HK-2 (cell line): ENCODE results near the gene TUSC2.
A peak's percentile ranks its signal among the peaks of the same experiment; 100 is the strongest.
"Not testable (repeated sequence)": the region's sequence is repeated elsewhere in the genome, so short reads cannot be mapped to it uniquely, and the experiment has no call there.

Source experiments
- DNase-seq: peaks from one replicate; pipeline ENCODE4 v3.0.0-alpha.2; 2018; ENCODE audit not compliant: unreplicated experiment

Gene TUSC2

DNA sequence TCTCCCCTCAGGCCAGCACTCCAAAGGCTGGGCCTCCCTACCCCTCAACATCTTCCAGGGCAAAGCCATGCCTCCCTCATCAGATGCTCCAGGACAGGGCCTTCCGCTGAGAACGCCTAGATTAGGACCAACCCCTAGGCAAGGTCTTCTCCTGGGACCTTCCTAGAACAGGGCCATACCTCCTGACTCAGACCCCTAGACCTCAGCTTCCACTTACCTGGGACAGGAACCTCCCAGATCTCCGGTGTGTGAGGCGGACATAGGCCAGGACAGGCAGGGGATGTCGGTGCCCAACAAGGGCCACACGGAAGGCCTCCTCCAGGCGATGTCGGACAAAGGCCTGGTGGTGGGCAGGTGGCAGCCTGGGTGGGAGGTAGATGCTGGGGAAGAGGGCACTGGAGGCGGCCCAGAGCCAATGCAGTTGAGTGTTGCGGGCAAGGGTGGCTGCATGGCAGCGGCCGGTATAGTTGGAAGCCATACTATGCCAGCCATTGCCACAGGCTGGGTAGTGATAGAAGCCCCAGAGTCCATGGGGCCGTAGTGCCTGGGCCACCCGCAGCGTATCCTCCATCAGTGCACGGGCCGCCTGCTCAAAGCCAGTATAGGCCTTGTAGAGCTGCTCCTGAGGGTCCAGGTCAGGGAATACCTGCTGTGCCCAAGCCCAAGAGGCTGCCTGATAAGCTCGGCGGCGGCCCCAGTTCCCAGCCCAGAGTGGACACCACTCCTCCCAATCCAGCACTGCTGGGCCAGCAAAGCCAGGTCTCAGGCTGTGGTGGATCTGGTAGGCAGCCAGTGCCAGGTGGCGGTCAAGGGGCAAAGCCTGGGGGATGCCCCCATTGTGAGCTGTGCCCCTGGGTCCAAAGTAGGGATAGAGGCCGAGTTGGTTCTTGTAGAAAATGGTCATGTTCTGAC lies 33.3 kb downstream of the TUSC2 start:
- DNase-seq = no peak

DNA sequence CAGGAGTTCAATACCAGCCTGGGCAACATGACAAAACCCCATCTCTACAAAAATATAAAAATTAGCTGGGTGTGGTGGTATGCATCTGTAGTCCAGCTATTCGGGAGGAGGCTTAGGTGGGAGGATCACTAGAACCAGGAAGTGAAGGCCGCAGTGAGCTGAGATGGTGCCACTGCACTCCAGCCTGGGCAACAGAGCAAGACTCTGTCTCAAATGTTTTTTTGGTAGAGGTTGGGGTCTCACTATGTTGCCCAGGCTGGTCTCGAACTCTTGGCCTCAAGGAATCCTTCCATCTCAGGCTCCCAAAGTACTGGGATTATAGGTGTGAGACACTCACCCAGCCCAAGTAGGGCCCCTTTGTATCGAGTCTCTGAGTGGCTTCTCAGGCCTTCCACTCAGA lies 33.9 kb downstream of the TUSC2 start:
- no peak for DNase-seq

GRCh38 chr3:50293079-50293801 lies 34.8 kb downstream of the TUSC2 start:
- DNase-seq = no peak

- peak; percentile 93 for DNase-seq
These were observed 35.6 kb downstream of the TUSC2 start, which contains the start of gene IFRD2 for GRCh38 chr3:50292159-50293078. TSS of gene IFRD2 (minus strand) at chr3:50292429. CDS start at chr3:50292274, 155 bp downstream.

- DNase-seq = no peak
These were observed 37.8 kb downstream of the TUSC2 start for GRCh38 chr3:50290161-50290641.

- DNase-seq = no peak
These were observed 38.9 kb downstream of the TUSC2 start for GRCh38 chr3:50289130-50289529.

GRCh38 chr3:50288387-50289007 lies 39.5 kb downstream of the TUSC2 start:
- no peak for DNase-seq

DNA sequence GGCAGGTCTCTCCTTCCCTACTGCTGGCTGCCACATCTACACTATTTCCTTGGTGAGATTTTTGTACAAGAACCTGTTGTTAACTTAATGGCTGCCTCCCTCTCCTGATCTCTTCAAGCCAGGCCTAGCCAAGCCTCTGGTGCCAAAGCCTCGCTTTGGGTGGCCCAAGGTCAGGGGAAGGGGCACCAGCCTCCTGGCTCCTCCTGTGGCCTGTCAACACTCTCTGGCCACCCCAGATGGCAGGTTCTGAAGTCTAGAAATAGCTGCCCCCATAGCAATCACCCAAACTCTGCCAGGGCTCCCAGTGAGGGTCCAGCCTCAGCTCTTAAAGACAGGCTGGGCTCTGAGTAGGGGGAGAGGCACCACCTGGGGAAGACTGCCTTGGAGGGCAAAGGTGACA lies 40.8 kb downstream of the TUSC2 start:
- DNase-seq = no peak

GRCh38 chr3:50286322-50287227 lies 41.4 kb downstream of the TUSC2 start:
- DNase-seq = no peak

DNA sequence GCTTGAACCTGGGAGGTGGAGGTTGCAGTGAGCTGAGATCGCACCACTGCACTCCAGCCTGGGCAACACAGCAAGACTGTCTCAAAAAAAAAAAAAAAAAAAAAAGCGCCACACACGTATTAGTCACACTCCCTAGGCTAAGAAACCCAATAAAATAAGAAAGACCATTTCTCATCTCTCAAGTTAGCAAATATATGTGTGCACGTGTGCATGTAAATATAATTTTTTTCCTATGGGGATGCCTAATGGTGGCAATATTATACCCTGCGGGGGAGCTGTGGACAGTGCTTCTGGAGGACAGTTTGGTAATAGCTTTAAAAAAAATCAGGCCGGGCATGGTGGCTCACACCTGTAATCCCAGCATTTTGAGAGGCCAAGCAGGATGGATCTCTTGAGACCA lies 43.9 kb downstream of the TUSC2 start:
- DNase-seq = not testable (repeated sequence)

DNA sequence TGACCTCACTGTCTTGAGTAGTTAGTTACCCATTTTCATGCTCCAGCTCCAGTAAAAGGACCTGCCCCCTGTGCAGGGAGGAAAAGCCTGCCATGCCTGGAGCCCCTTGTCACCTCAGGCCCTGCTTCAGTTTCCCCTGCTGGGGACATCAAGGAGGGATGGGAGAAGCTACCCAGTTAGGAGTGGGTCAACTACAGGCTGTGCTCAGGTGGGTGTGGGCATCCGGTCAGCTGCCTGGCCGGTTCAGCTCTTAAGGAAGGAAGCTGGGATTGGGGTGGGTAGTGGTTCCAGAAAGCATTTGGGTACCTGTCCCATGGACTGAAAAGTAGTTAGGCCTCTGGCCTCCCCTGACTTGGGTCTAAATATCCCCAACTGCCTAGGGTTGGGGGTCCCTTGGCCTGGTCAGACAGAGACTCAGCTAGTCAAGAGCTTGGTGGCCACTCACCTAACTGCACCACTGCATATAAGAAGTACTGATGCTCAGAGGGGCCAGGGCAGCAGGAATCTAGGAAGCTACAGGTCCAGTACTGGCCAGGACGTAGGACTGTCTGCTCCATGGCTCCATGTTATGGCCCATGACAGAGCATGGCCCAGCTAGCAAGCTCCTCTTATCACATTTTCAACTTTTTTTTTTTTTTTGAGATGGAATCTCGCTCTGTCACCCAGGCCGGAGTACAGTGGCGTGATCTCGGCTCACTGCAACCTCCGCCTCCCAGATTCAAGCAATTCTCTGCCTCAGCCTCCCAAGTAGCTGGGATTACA lies 48.6 kb downstream of the TUSC2 start:
- DNase-seq = no peak

GRCh38 chr3:50278880-50279224 lies 49.2 kb downstream of the TUSC2 start, which contains the start of gene LSMEM2:
TSS of gene LSMEM2 (plus strand) at chr3:50279087. CDS start at chr3:50279114, 27 bp downstream.
- no peak for DNase-seq

GRCh38 chr3:50278123-50278879 lies 49.7 kb downstream of the TUSC2 start:
- DNase-seq = no peak

DNA sequence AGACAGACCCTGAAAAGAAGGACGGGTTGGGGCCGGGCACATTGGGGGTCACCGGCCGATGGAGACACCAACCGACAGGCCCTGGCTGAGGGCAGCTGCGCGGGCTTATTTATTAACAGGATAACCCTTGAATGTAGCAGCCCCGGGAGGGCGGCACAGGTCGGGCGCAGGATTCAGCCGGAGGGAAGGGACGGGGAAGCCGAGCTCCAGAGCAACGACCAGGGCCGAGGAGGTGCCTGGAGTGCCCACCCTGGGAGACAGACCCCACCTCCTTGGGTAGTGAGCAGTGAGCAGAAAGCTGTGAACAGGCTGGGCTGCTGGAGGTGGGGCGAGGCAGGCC lies 51.3 kb downstream of the TUSC2 start:
- DNase-seq = no peak

DNA sequence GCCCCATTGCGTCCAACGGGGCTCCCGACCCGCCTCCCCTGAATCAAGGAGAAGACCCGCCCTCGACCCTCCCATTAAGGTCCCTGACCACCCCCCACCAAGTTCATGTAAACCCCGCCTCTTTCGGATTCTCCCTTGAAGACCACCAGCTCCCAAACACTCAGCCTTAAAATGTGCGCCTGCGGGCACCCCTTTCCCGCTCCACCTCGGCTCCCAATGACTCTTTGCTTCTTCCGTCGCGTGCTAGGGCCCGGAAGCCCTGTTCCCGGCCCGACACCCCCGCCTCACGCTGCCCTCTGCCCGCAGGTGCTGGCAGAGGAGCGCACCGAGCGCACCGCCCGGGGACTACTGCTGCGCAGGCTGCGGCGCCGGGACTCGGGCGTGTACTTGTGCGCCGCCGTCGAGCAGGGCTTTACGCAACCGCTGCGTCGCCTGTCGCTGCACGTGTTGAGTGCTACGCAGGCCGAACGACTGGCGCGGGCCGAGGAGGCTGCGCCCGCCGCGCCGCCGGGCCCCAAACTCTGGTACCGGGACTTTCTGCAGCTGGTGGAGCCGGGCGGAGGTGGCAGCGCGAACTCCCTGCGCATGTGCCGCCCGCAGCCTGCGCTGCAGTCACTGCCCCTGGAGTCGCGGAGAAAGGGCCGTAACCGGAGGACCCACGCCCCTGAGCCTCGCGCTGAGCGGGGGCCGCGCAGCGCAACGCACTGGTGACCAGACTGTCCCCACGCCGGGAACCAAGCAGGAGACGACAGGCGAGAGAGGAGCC lies 51.8 kb downstream of the TUSC2 start:
- DNase-seq = no peak

- DNase-seq = no peak
These were observed 52.7 kb downstream of the TUSC2 start for GRCh38 chr3:50275141-50275995.
